GM19455 (cell line): ENCODE measurements around the gene XPNPEP1.

Experiments used
- ATAC-seq: cut with Tn5 transposase; IDR thresholded peaks from one replicate; pipeline ENCODE4 v1.9.1; 2021; ENCODE audit not compliant: unreplicated experiment

The XPNPEP1 gene

GRCh38 chr10:109866995-109867635, 56.2 kb downstream of the XPNPEP1 start:
- ATAC-seq = no peak

GRCh38 chr10:109866168-109866994, 56.9 kb downstream of the XPNPEP1 start:
- ATAC-seq = no peak

GRCh38 chr10:109863775-109864174, 59.5 kb downstream of the XPNPEP1 start:
- ATAC-seq = no peak

- no peak for ATAC-seq
Observed at GRCh38 chr10:109862738-109863137, 60.6 kb downstream of the XPNPEP1 start.

GRCh38 chr10:109862041-109862440, 61.3 kb downstream of the XPNPEP1 start:
- ATAC-seq = no peak

- ATAC-seq = no peak
Observed at GRCh38 chr10:109861081-109861480, 62.2 kb downstream of the XPNPEP1 start.

GRCh38 chr10:109859221-109859620, 64.1 kb downstream of the XPNPEP1 start:
- no peak for ATAC-seq

GRCh38 chr10:109855746-109856145, 67.6 kb downstream of the XPNPEP1 start:
- no peak for ATAC-seq

GRCh38 chr10:109853921-109854320, 69.4 kb downstream of the XPNPEP1 start:
- no peak for ATAC-seq

- peak; percentile 90 for ATAC-seq
Observed at GRCh38 chr10:109852475-109853037, 70.8 kb downstream of the XPNPEP1 start.

GRCh38 chr10:109851616-109852474, 71.5 kb downstream of the XPNPEP1 start:
- ATAC-seq = peak; percentile 31

GRCh38 chr10:109846832-109847231, 76.5 kb downstream of the XPNPEP1 start:
- no peak for ATAC-seq

- no peak for ATAC-seq
Observed at GRCh38 chr10:109845308-109845707, 78.0 kb downstream of the XPNPEP1 start.

- no peak for ATAC-seq
Observed at GRCh38 chr10:109838592-109839244, 84.6 kb downstream of the XPNPEP1 start.

- ATAC-seq = no peak
Observed at GRCh38 chr10:109837384-109837783, 85.9 kb downstream of the XPNPEP1 start.

- ATAC-seq = no peak
Observed at GRCh38 chr10:109835257-109835656, 88.1 kb downstream of the XPNPEP1 start.

- no peak for ATAC-seq
Observed at GRCh38 chr10:109831846-109832245, 91.5 kb downstream of the XPNPEP1 start.

GRCh38 chr10:109824206-109824605, 99.1 kb downstream of the XPNPEP1 start:
- no peak for ATAC-seq

GRCh38 chr10:109823196-109823595, 100.1 kb downstream of the XPNPEP1 start:
- ATAC-seq = no peak

- ATAC-seq = no peak
Observed at GRCh38 chr10:109821672-109822071, 101.6 kb downstream of the XPNPEP1 start.
